Neural cell (in vitro differentiated cells): ENCODE results near the gene GIMAP4.

Experiments used
- CTCF ChIP-seq: fragments of 450-650 bp; IDR thresholded peaks from 2 replicates; pipeline ENCODE4 v1.5.1; 2014; ENCODE audit warnings: antibody characterized with exemption, mild to moderate bottlenecking, moderate library complexity; ENCODE audit not compliant: poor library complexity, severe bottlenecking
- EZH2 ChIP-seq: fragments of 200-600, 300-800 bp; shearing (Covaris generic), sonication (generic); IDR thresholded peaks from 2 replicates; pipeline ENCODE4 v1.6.1; 2014; ENCODE audit warnings: antibody characterized with exemption, low read length, borderline replicate concordance, mild to moderate bottlenecking; ENCODE audit not compliant: insufficient read depth, poor library complexity, severe bottlenecking
- MXI1 ChIP-seq: fragments of 450-650 bp; conservative IDR thresholded peaks from 2 replicates; pipeline ENCODE4 v1.6.1; 2014; ENCODE audit warnings: antibody characterized with exemption, mild to moderate bottlenecking; ENCODE audit not compliant: poor library complexity, severe bottlenecking
- POLR2AphosphoS5 ChIP-seq: IDR thresholded peaks from 2 replicates; pipeline ENCODE4 v1.6.1; 2012
- TF ChIP-seq, protein P1 (sequence below): IDR thresholded peaks from 2 replicates; pipeline ENCODE4 v1.6.1; 2012; ENCODE audit warnings: borderline replicate concordance

DNA sequence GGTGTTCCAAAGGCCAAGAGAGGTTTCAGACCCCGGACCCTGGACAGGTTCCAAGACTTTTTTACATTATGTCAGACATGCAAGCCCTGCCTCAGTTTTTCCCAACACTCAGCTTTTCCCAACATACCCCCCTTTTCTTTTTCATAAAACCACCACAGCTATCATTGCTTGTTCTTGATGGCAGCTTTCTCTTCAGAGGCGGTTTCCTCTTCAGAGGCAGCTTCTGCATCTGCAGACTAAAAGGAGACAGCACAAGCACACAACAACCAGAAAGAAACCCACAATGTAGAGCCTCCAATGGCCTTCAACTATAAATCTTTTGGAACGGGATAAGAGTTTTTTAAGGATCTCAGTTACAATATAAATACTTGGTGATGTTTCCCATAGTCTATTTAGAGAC lies 45.7 kb downstream of the GIMAP4 start:
- TF ChIP-seq CTCF = no peak
- TF ChIP-seq MXI1 = no peak
- no peak for TF ChIP-seq EZH2
- TF ChIP-seq, protein P1, sequence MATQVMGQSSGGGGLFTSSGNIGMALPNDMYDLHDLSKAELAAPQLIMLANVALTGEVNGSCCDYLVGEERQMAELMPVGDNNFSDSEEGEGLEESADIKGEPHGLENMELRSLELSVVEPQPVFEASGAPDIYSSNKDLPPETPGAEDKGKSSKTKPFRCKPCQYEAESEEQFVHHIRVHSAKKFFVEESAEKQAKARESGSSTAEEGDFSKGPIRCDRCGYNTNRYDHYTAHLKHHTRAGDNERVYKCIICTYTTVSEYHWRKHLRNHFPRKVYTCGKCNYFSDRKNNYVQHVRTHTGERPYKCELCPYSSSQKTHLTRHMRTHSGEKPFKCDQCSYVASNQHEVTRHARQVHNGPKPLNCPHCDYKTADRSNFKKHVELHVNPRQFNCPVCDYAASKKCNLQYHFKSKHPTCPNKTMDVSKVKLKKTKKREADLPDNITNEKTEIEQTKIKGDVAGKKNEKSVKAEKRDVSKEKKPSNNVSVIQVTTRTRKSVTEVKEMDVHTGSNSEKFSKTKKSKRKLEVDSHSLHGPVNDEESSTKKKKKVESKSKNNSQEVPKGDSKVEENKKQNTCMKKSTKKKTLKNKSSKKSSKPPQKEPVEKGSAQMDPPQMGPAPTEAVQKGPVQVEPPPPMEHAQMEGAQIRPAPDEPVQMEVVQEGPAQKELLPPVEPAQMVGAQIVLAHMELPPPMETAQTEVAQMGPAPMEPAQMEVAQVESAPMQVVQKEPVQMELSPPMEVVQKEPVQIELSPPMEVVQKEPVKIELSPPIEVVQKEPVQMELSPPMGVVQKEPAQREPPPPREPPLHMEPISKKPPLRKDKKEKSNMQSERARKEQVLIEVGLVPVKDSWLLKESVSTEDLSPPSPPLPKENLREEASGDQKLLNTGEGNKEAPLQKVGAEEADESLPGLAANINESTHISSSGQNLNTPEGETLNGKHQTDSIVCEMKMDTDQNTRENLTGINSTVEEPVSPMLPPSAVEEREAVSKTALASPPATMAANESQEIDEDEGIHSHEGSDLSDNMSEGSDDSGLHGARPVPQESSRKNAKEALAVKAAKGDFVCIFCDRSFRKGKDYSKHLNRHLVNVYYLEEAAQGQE = no peak
- TF ChIP-seq POLR2AphosphoS5 = no peak
